Panc1 (cell line): ENCODE measurements around the gene DSCAML1.

ENCODE experiments used
- POLR2AphosphoS5 ChIP-seq: IDR thresholded peaks from 2 replicates; pipeline ENCODE4 v1.6.1; 2012; ENCODE audit warnings: mild to moderate bottlenecking, low read depth, low read length, moderate library complexity
- TCF7L2 ChIP-seq: IDR thresholded peaks from 2 replicates; pipeline ENCODE4 v1.6.1; 2011; ENCODE audit warnings: mild to moderate bottlenecking, low read depth, low read length, inconsistent platforms
- TF ChIP-seq, protein P1 (sequence below): fragments of 450-650 bp; IDR thresholded peaks from 2 replicates; pipeline ENCODE4 v1.5.1; 2017; ENCODE audit warnings: mild to moderate bottlenecking

DNA sequence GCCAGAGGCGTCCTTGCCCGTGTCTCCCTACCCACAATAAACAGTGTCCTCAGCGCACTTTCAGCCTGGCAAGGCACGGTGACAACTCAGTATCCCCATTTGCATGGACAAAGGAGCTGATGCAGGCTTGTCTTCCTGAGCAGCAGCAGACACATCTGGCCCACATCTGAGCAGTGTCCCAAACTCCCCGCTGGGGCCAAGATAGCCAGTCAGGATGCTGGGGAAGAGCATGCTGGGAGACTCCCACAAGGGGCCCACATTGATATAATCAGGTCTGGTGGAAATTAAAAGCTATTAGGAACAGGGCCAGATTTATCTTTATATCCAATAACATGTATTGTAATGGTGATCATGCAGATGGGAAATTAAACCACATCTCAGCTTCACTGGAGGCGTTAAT is 24.7 kb downstream of the DSCAML1 start:
- TF ChIP-seq, protein P1, sequence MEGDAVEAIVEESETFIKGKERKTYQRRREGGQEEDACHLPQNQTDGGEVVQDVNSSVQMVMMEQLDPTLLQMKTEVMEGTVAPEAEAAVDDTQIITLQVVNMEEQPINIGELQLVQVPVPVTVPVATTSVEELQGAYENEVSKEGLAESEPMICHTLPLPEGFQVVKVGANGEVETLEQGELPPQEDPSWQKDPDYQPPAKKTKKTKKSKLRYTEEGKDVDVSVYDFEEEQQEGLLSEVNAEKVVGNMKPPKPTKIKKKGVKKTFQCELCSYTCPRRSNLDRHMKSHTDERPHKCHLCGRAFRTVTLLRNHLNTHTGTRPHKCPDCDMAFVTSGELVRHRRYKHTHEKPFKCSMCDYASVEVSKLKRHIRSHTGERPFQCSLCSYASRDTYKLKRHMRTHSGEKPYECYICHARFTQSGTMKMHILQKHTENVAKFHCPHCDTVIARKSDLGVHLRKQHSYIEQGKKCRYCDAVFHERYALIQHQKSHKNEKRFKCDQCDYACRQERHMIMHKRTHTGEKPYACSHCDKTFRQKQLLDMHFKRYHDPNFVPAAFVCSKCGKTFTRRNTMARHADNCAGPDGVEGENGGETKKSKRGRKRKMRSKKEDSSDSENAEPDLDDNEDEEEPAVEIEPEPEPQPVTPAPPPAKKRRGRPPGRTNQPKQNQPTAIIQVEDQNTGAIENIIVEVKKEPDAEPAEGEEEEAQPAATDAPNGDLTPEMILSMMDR, result no peak
- TF ChIP-seq POLR2AphosphoS5 (no peak), TCF7L2 (no peak)
